ENCODE measurements around the gene CST5. TPM values are rescaled to one million over a fixed set of nuclear protein-coding genes. Genes with fewer than 3 reads are reported as not detected.

The CST5 gene
- total and polyA plus RNA-seq, 10 of the 15 experiments (the other 5 are each of a cell fraction or from before 2014, with no cell fraction given) = not detected

GRCh38 chr20:23926944-23927872, 47.7 kb upstream of the CST5 start (continued):
- TF ChIP-seq REST (IDR thresholded peaks at IDR 0.05; ENCODE audit: low read depth, low read length) = no peak
- TF ChIP-seq MEF2B (IDR thresholded peaks at IDR 0.05; ENCODE audit: partially characterized antibody, poor library complexity, severe bottlenecking) = no peak
- no peak for TF ChIP-seq RB1 (IDR thresholded peaks at IDR 0.05; ENCODE audit: borderline replicate concordance)
- no peak for TF ChIP-seq BRCA1 (IDR thresholded peaks at IDR 0.05; ENCODE audit: low read depth, low read length)
- TF ChIP-seq E2F4 (IDR thresholded peaks at IDR 0.05; ENCODE audit: low read depth, low read length) = no peak
- no peak for TF ChIP-seq ELK1 (IDR thresholded peaks at IDR 0.05; ENCODE audit: low read depth, low read length)
- no peak for TF ChIP-seq HCFC1 (IDR thresholded peaks at IDR 0.05; ENCODE audit: low read length)
- no peak for TF ChIP-seq RUNX3 (IDR thresholded peaks at IDR 0.05; ENCODE audit: low read length)
- no peak for TF ChIP-seq ZBTB40 (IDR thresholded peaks at IDR 0.05; ENCODE audit: borderline replicate concordance)
